ENCODE data around the gene VPS33A.

VPS33A gene

DNA sequence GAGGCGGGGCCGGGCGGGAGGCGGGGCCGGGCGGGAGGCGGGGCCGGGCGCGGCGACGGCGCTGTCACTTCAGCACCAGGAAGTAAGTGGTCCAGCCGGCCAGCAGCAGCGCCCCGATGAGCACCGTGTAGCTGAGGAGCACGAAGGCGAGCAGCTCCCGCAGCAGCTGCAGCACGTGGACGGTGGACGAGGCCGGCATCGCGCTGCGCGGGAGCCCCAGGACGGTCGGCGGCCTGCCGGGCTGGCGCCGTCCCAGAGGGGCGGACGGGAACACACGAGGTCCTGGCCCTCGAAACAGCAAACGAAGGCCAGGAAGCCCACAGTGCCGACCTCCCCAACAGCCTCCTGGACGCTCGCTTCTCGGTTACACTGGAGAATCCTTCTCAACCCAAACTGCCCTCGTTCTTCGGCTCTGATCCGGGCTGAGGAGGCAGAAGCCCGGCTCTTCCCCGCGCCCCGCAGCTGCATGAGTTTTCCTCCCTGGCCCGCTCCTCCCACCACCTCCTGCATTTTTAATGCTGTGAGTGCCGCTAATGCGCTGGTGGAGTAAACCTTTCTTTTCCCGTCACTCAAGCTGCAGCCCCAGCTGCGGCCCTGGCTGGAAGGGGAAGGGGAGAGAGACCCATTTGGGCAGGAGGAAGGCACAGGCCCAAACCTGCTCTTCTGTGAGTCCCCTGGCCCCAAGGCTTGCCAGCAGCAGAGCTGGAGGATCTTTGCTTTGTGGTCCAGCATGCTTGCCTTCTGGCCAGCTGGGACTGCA is 39.7 kb downstream of the VPS33A start:
- no peak for DNase-seq (ENCODE audit: low spot score)
- TF ChIP-seq, protein P1, sequence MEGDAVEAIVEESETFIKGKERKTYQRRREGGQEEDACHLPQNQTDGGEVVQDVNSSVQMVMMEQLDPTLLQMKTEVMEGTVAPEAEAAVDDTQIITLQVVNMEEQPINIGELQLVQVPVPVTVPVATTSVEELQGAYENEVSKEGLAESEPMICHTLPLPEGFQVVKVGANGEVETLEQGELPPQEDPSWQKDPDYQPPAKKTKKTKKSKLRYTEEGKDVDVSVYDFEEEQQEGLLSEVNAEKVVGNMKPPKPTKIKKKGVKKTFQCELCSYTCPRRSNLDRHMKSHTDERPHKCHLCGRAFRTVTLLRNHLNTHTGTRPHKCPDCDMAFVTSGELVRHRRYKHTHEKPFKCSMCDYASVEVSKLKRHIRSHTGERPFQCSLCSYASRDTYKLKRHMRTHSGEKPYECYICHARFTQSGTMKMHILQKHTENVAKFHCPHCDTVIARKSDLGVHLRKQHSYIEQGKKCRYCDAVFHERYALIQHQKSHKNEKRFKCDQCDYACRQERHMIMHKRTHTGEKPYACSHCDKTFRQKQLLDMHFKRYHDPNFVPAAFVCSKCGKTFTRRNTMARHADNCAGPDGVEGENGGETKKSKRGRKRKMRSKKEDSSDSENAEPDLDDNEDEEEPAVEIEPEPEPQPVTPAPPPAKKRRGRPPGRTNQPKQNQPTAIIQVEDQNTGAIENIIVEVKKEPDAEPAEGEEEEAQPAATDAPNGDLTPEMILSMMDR (IDR thresholded peaks at IDR 0.05; ENCODE audit: borderline replicate concordance, control extremely low read depth, extremely low read depth, insufficient read depth, missing control alignments), result no peak
- in situ Hi-C loops (cut with MboI; ENCODE audit: low sequenced_read_pairs, unreplicated experiment), result no loop called here

DNA sequence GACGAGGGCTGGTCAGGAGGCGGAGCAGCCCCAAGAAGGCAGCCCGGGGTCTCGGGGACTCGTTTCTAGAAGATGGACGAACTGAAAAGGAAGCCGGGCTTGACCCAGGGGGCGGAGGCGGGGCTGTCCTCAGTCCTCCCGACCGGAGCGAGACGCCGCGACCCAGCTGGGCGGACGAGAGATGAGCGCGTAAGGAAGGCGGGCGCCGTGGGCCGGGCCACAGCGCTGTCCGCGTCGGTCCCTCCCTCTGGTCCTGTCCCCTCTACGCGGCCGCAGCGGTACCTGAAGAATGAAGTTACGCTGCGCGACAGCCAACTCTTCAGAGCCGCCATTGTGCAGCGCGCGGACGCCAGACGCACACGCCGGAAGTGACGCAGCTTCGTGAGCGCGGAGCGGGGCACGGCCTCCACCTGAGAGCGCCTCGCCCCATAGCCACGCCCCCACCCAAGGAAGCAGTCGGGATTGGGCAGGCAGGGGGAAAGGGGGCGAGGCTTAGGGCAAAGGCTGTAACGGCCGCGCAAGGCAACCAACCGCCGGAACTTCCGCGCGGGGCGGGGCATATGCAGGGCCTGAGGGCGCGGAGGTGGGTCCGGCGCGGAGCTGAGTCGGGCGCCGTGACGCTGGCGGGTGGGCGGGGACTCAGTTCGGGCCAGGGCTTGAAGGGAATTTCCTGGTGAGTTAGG is 40.5 kb downstream of the VPS33A start, which contains the start of gene DIABLO:
Gene DIABLO (minus strand): TSS at position 370 of the 683 bp plus-strand sequence. CDS start 38 bp downstream, at position 332.
- in situ Hi-C loops (cut with MboI; ENCODE audit: low sequenced_read_pairs, unreplicated experiment), result no loop called here
- DNase-seq (ENCODE audit: low spot score), result peak; percentile 98
- TF ChIP-seq, protein P1 (IDR thresholded peaks at IDR 0.05; ENCODE audit: borderline replicate concordance, control extremely low read depth, extremely low read depth, insufficient read depth, missing control alignments), result no peak

DNA sequence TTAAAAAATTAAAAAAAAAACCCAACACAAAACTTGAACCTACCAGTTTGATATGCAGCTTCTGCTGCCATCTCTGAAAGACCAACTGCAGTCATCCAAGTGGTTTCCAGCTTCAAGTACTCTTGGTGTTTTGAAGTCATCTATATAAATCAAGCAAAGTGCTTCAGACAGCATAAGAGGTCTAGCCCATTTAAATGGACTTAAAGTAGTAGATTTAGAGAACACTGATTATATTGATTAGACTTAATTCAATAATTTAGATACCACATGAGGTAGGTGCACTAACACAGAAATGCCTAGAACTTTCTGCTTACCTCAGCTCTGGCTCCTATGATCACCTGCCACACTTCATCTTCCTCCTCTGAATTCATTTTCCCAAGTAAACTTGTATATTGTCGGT is 49.8 kb downstream of the VPS33A start:
- DNase-seq (ENCODE audit: low spot score), result no peak
- in situ Hi-C loops (cut with MboI; ENCODE audit: low sequenced_read_pairs, unreplicated experiment), result no loop called here
- TF ChIP-seq, protein P1 (IDR thresholded peaks at IDR 0.05; ENCODE audit: borderline replicate concordance, control extremely low read depth, extremely low read depth, insufficient read depth, missing control alignments), result no peak

DNA sequence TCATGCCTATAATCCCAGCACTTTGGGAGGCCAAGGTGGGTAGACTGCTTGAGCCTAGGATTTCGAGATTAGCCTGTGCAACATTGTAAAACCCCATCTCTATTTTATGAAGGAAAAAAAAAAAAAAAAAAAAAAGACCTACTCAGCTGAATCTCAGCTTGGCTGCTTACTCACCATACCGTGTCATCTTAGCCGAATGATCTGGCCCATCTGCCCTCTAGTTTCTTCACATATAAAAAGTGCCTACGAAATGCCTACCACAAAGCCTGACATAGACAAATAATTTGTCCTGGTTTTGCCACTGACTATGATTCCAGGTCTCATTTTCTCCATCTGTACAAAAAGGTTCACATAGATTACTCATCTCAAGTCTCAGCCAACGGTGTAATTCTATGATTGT is 50.5 kb downstream of the VPS33A start:
- in situ Hi-C loops (cut with MboI; ENCODE audit: low sequenced_read_pairs, unreplicated experiment), result no loop called here
- TF ChIP-seq, protein P1 (IDR thresholded peaks at IDR 0.05; ENCODE audit: borderline replicate concordance, control extremely low read depth, extremely low read depth, insufficient read depth, missing control alignments), result no peak
- DNase-seq (ENCODE audit: low spot score), result no peak

DNA sequence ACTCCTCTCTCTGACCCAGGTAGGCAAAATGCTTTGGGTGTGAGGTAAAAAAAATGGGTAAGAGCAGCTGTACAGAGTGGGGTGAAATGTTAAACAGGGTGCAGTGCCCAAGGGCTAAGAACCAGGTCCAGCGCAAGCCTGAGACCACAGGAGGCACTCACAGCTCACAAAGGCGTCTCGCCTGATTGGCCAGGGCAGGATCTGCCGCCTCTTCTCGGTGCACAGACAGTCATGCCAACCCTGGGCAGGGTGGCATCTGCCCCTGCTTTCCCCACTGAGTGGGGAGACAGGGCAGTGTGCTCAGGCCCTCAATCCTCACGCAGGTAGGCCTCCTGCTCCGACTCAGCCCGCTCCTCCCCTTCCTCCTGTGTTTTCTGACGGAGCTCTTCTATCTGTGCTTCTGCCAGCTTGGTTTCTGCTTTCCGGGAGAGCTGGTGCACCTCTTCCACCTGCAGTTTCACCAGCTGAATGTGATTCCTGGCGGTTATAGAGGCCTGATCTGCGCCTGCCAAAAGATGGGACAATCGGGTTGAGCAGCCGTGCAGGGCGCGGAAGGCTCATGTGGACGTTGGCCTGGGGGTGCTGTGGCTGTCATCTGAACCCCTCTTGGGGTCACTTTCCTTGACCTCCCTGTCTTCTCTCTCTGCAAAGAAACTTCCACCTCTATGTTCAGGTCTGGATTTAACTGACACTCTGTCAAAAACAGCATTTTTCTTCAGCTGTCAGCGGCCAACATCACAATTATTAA is 58.0 kb downstream of the VPS33A start:
- no peak for DNase-seq (ENCODE audit: low spot score)
- TF ChIP-seq, protein P1 (IDR thresholded peaks at IDR 0.05; ENCODE audit: borderline replicate concordance, control extremely low read depth, extremely low read depth, insufficient read depth, missing control alignments), result no peak
- in situ Hi-C loops (cut with MboI; ENCODE audit: low sequenced_read_pairs, unreplicated experiment), result no loop called here

DNA sequence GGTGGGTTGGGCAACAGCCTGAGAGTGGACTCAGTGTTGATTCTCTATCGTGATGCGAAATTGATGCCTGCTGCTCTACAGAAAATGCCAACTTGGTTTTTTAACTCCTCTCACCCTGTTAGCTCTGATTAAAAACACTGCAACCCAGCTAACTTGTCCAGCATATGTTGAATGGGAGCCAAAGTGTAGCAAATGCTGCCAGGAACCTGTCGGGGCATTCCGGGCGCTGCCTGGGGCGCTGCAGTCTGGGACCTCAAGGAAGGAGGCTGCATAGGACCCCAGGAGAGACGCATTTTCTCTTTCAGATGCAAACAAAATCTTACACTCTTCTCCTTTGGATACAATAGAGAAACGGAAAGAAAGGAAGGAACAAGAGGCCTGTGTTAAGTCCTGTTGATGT is 58.9 kb downstream of the VPS33A start:
- TF ChIP-seq, protein P1 (IDR thresholded peaks at IDR 0.05; ENCODE audit: borderline replicate concordance, control extremely low read depth, extremely low read depth, insufficient read depth, missing control alignments), result no peak
- in situ Hi-C loops (cut with MboI; ENCODE audit: low sequenced_read_pairs, unreplicated experiment), result no loop called here
- DNase-seq (ENCODE audit: low spot score), result no peak

All from GM13976 (cell line).